ENCODE measurements around the gene IQCB1.
A peak's percentile ranks its signal among the peaks of the same experiment; 100 is the strongest.
"Not testable (repeated sequence)": the region's sequence is repeated elsewhere in the genome, so short reads cannot be mapped to it uniquely, and the experiment has no call there.

IQCB1 gene, protein sequence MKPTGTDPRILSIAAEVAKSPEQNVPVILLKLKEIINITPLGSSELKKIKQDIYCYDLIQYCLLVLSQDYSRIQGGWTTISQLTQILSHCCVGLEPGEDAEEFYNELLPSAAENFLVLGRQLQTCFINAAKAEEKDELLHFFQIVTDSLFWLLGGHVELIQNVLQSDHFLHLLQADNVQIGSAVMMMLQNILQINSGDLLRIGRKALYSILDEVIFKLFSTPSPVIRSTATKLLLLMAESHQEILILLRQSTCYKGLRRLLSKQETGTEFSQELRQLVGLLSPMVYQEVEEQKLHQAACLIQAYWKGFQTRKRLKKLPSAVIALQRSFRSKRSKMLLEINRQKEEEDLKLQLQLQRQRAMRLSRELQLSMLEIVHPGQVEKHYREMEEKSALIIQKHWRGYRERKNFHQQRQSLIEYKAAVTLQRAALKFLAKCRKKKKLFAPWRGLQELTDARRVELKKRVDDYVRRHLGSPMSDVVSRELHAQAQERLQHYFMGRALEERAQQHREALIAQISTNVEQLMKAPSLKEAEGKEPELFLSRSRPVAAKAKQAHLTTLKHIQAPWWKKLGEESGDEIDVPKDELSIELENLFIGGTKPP

DNA sequence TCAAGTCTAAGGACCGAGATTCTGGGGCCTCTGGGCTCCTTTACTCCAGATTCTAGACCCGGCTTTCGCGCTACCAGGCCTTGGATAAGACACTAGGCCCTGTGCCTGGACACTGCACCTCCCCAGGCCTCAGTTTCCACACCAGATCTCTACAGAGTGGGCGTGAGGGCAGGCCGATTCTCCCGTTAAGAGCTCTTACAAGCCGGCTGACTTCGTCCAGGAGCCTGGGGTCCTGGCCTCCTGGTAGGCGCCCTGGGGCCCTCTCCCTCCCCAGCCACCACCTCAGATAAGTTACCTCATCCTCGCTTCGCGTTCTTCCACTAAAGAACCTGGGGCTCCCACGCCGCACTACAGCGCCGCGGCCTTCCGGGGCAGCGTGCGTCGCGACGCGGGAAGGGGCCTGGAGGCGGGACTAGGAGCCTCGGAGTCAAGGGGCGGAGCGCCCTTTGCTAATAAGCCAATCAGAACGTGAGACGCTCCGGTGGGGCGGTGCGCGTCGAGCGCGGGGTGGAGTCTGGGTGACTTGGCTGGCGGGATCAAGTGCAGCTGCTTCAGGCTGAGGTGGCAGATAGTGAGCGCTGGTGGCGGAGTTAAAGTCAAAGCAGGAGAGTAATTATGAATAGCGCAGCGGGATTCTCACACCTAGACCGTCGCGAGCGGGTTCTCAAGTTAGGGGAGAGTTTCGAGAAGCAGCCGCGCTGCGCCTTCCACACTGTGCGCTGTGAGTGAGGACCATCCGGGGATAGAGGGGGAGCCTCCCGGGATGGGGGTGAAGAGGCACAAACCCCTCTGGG is at the start of gene IQCB1, which contains the start of gene EAF2:
Gene IQCB1 (minus strand): TSS at position 390 of the 794 bp plus-strand sequence. CDS start 6,100 bp downstream, outside the sequence.
Gene EAF2 (plus strand): TSS at position 539 of the 794 bp plus-strand sequence. CDS start 77 bp downstream, at position 616.
- DNase-seq: peak; percentile 93 to 97 (median 94)

DNA sequence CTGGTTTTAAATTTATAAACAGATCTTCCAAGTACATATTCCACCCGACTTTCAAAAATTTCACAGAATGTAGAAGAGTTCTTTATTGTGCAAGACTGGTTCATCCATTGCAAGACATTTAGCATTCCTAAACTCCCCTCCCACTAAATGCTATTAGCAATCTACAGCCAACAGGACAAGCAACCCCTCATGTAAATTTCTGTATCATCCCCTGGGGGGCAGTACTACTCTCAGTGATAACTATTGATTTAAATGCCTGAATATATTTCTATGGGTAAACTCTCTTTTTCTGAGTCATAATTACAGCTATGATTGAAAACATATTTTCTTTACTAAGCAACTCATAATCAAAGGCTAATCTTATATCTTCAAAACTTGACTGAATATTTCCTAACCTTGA is 48.6 kb upstream of the IQCB1 start:
- no peak for DNase-seq

GRCh38 chr3:121878411-121878810 is 43.6 kb upstream of the IQCB1 start:
- DNase-seq: no peak

- no peak for DNase-seq
These were observed 36.6 kb upstream of the IQCB1 start for GRCh38 chr3:121871430-121871829.

DNA sequence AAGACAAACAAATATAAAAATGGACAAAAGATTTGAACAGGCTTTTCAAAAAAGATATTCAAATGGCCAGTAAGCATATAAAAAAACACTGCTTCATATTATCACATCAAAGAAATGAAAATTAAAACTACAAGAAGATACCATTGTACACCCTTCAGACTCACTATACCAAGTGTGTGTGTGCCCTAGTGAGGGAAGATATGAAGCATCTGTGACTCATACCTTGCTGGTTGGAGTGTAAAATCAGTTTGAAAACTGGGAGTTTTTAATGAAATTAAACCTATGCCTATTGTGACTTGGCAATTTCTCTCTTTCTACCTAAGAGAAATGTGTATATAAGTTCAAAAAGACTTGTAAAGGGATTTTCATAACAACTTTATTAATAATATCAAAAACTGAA is 35.9 kb upstream of the IQCB1 start:
- no peak for DNase-seq

GRCh38 chr3:121869736-121870135 is 34.9 kb upstream of the IQCB1 start:
- no peak for DNase-seq

DNA sequence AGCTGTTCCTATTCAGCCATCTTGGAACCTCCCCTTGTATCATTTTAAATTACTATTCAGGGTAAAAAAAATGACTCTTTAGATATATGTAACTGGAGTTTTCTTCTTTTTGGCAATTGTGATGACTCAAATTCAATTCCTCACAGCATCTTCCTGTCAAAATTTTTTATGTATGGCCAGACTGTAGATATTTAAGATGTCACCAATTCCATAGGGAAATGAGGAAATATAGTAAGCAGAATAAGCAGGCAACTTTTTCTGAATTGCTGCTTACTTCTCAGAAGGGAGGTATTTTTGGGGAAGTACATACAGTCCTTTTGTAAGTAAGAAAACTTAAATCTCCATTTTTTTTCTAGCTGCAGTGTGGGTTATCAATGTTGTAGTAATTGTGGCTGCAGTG is 28.9 kb upstream of the IQCB1 start:
- DNase-seq: no peak

GRCh38 chr3:121863247-121863646 is 28.4 kb upstream of the IQCB1 start:
- DNase-seq: not testable (repeated sequence)

- DNase-seq: not testable (repeated sequence)
These were observed 22.9 kb upstream of the IQCB1 start for GRCh38 chr3:121857778-121858177.

DNA sequence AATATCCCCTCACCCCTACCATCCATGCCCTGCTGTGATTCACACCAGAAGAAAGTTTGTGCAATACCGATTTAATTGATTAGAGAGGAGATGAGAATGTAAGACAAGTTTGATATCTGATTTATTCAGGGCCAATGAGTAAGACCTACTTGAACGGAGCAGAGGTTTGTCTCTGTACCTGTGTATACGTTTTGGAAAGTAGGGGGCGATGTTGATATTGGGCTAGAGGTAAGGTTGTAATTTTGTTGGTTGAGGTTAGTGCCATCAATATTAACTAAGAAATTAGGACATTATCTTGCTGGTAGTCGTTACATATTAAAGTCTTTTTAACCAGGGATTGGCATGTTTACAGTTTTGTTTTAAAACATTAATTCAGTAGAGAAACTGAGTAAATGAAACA is 20.7 kb upstream of the IQCB1 start:
- no peak for DNase-seq

DNA sequence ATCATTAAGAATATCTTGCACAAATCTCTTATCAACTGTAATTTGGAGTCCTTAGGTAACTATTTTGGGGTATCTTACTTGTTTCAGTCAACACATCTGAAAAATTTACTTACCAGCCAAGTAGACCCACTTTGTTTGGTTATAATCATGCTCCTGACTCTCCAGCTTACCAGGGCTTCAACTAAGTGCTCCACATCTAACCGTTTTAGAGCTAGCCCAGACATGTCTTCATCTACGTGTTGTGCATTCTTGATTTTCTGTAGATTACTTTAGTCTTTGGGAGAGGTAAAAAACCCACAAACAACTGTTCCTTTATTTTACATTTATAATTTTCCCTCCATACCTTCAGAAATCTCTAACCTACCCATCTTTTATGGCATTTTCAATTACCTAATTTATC is 17.4 kb upstream of the IQCB1 start:
- no peak for DNase-seq

- no peak for DNase-seq
These were observed 10.0 kb upstream of the IQCB1 start for GRCh38 chr3:121844892-121845291.

DNA sequence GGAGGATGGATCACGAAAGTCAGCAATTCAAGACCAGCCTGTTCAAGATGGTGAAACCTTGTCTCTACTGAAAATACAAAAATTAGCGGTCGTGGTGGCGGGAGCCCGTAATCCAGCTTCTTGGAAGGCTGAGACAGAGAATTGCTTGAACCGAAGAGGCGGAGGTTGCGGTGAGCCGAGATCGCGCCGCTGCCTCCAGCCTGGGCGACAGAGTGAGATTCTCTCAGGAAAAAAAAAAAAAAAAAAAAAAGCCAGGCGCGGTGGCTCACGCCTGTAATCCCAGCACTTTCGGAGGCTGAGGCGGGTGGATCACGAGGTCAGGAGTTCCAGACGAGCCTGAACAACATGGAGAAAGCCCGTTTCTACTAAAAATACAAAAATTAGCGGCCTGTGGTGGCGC is 5.1 kb upstream of the IQCB1 start:
- no peak for DNase-seq

DNA sequence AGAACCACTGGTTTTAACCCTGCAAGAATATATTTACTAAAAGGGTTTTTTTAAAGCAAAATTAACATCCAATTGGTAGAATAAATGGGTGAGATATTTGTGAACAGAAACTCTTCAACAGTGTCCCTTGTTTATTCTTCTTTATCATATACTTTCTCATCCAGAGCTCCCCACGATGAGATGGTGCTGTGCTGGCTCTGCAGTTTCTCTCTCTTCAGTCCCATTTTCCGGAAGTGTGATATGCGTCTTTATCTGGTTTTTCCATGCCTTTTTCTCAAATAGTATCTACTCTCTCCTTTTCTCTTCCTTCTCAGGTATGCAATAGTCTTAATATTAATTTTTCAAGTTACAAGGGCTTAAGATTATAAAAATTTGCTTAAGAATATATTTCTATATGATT is 1.6 kb upstream of the IQCB1 start:
- DNase-seq: no peak

DNA sequence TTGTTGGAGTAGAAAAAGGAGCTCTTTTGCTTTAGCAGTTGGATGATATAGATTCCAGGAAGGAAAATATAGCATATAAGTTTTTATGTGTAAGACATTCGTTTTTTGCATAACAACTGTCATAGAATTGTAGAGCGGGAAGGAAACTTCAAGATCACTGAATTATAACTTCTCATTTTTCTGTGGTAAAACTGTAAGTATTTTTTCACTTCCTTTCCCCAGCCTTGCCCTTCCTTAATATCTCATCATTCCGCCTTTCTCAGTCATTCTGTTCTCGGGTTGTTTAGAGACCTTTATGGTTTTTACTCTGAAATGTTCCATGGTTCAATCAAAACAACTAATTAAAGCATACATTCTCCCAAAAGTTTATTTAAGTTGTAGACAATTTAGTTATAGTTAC is 1.2 kb upstream of the IQCB1 start:
- DNase-seq: no peak

- DNase-seq: no peak
These were observed 573 bp upstream of the IQCB1 start for GRCh38 chr3:121835465-121835801.

GRCh38 chr3:121834157-121834670 is 646 bp downstream of the IQCB1 start:
- DNase-seq: peak in 1 of 6 experiments; percentile 9

DNA sequence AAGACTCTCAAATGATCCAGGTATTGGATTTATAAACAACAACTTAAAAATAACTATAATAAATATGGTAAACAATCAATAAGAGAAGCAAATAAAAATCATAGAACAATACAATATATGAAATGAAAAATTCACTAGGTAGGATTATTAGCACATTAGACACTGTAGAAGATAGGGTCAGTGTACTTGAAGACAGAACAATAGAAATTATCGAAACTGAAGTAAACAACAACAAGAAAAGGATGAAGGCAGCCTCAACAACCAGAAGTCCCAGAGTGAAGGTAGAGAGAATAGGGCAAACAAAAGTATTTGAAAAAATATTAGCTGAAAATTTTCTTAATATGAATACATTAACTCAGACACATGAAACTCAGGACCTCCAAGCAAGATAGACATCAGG is 11.9 kb downstream of the IQCB1 start:
- no peak for DNase-seq

DNA sequence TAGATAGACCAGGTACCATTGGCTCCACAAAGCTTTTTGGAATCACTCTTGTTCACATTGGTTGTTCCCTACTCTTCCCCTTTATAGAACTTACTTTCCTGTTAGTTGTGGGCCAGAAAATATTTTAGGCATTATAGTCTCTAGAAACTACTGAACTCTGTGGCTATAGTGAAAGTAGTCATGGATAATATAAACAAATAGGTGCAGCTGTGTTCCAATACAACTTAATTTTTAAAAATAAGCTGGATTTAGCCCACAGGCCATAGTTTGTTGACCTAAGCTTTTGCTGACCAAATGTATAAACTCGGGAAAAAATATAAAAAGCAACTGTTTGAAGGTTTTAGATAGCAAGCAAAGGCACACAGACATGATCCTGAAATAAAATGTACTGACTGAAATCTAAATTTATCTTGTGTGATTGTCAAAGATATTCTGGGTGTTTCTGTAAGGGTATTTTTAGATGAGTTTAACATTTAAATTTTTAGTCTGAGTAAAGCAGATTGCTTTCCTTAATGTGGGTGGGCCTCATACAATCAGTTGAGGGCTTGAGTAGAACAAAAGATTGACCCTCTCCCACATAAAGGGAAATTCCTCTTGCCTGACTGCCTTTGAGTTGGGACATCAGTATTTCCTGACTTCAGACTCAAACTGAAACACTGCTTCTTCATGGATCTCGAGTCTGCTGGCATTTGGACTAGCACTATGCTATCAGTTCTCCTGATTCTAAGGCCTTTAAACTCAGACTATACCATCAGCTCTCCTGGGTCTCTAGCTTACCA is 13.2 kb downstream of the IQCB1 start:
- DNase-seq: no peak

GRCh38 chr3:121819236-121819635 is 15.6 kb downstream of the IQCB1 start:
- DNase-seq: no peak

DNA sequence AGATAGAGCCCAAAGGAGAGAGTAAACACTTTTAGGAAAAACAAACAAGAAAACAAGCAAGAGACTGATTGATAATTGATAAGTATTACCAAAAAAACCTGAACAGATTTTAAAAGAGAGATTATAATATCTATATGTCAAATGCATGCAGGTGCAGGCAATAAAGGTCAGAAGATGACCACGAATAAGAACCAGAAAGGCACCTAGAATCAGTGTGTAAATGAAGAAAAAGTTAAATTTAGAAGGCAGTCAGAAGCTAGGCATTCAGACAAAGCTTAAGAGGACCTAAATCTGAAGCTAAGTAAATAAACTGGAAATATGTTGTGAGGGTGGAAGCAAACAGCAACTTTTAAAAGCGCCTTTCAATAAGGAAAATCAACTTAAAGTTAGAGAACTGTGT is 16.3 kb downstream of the IQCB1 start:
- no peak for DNase-seq

GRCh38 chr3:121817753-121818152 is 17.1 kb downstream of the IQCB1 start:
- DNase-seq: no peak

GRCh38 chr3:121809249-121809648 is 25.6 kb downstream of the IQCB1 start:
- no peak for DNase-seq

All from stimulated activated naive CD4-positive, alpha-beta T cell (primary cell).